Activated CD8-positive, alpha-beta memory T cell treated with anti-CD3 and anti-CD28 coated beads for 36 hours (primary cell): ENCODE results near the gene CADPS2. TPM values are rescaled to one million over a fixed set of nuclear protein-coding genes. Genes with fewer than 3 reads are reported as not detected.

Experiments
- CTCF ChIA-PET: fragments of 350-600 bp; sonication (Branson Sonifier 250); formaldehyde crosslinking; loops from one replicate; lab custom pipeline; 2021; ENCODE audit warnings: antibody characterized with exemption; lab: Charles Lee
- POLR2A ChIA-PET: fragments of 350-600 bp; sonication (Branson Sonifier 250); formaldehyde crosslinking; loops from one replicate; lab custom pipeline; 2021; ENCODE audit warnings: antibody characterized with exemption; lab: Charles Lee
- total RNA-seq, 2 experiments: library from RNA; stranded (reverse); gene quantifications; one replicate each; pipeline ENCODE4 v1.2.3, GENCODE V29; 2021

Gene CADPS2
- total RNA-seq, 2 experiments from 2014 or later, result not detected

GRCh38 chr7:122438006-122438405 lies 448.3 kb downstream of the CADPS2 start:
- POLR2A ChIA-PET, result no interaction called here
- CTCF ChIA-PET, result no interaction called here

GRCh38 chr7:122433765-122434164 lies 452.5 kb downstream of the CADPS2 start:
- CTCF ChIA-PET, result interaction anchor here (1.5 kb wide), 1 partner anchor 28 kb away, joined by 3 read pairs; no protein-coding TSS in a partner anchor
- POLR2A ChIA-PET, result no interaction called here

- ChIA-PET POLR2A (no interaction called here), CTCF (no interaction called here)
Measured at GRCh38 chr7:122430710-122431109, 455.6 kb downstream of the CADPS2 start.

- ChIA-PET CTCF (no interaction called here), POLR2A (no interaction called here)
Measured at GRCh38 chr7:122429926-122430325, 456.3 kb downstream of the CADPS2 start.

- CTCF ChIA-PET, result no interaction called here
- POLR2A ChIA-PET, result no interaction called here
Measured at GRCh38 chr7:122425731-122426130, 460.5 kb downstream of the CADPS2 start.

GRCh38 chr7:122423591-122423990 lies 462.7 kb downstream of the CADPS2 start:
- ChIA-PET POLR2A (no interaction called here), CTCF (no interaction called here)

- ChIA-PET POLR2A (no interaction called here), CTCF (no interaction called here)
Measured at GRCh38 chr7:122416336-122416735, 469.9 kb downstream of the CADPS2 start.

- ChIA-PET POLR2A (no interaction called here), CTCF (interaction anchor here (0.7 kb wide), 1 partner anchor 10 kb away, joined by 3 read pairs; no protein-coding TSS in a partner anchor)
Measured at GRCh38 chr7:122415510-122415909, 470.8 kb downstream of the CADPS2 start.

- ChIA-PET CTCF (no interaction called here), POLR2A (no interaction called here)
Measured at GRCh38 chr7:122413339-122413738, 472.9 kb downstream of the CADPS2 start.

- ChIA-PET POLR2A (no interaction called here), CTCF (no interaction called here)
Measured at GRCh38 chr7:122412883-122413282, 473.4 kb downstream of the CADPS2 start.

- CTCF ChIA-PET, result no interaction called here
- POLR2A ChIA-PET, result no interaction called here
Measured at GRCh38 chr7:122412441-122412840, 473.8 kb downstream of the CADPS2 start.

GRCh38 chr7:122407195-122407594 lies 479.1 kb downstream of the CADPS2 start:
- ChIA-PET CTCF (no interaction called here), POLR2A (no interaction called here)

- ChIA-PET POLR2A (no interaction called here), CTCF (no interaction called here)
Measured at GRCh38 chr7:122403113-122403512, 483.1 kb downstream of the CADPS2 start.

GRCh38 chr7:122402235-122402634 lies 484.0 kb downstream of the CADPS2 start:
- POLR2A ChIA-PET, result no interaction called here
- CTCF ChIA-PET, result no interaction called here

GRCh38 chr7:122397381-122397780 lies 488.9 kb downstream of the CADPS2 start:
- POLR2A ChIA-PET, result no interaction called here
- CTCF ChIA-PET, result no interaction called here

GRCh38 chr7:122394512-122394911 lies 491.7 kb downstream of the CADPS2 start:
- ChIA-PET CTCF (no interaction called here), POLR2A (no interaction called here)

GRCh38 chr7:122384528-122384927 lies 501.7 kb downstream of the CADPS2 start:
- POLR2A ChIA-PET, result no interaction called here
- CTCF ChIA-PET, result no interaction called here

GRCh38 chr7:122383934-122384333 lies 502.3 kb downstream of the CADPS2 start:
- ChIA-PET POLR2A (no interaction called here), CTCF (no interaction called here)

GRCh38 chr7:122380992-122381391 lies 505.3 kb downstream of the CADPS2 start:
- ChIA-PET CTCF (no interaction called here), POLR2A (no interaction called here)

GRCh38 chr7:122379491-122379890 lies 506.8 kb downstream of the CADPS2 start:
- ChIA-PET POLR2A (no interaction called here), CTCF (no interaction called here)

- CTCF ChIA-PET, result no interaction called here
- POLR2A ChIA-PET, result no interaction called here
Measured at GRCh38 chr7:122369756-122370155, 516.5 kb downstream of the CADPS2 start.

GRCh38 chr7:122364761-122365280 lies 521.4 kb downstream of the CADPS2 start:
- ChIA-PET POLR2A (no interaction called here), CTCF (no interaction called here)
